HG03460 (cell line): ENCODE results near the gene ZRANB3.
"Not testable (repeated sequence)": the region's sequence is repeated elsewhere in the genome, so short reads cannot be mapped to it uniquely, and the experiment has no call there.

Experiments used
- ATAC-seq: cut with Tn5 transposase; IDR thresholded peaks from one replicate; pipeline ENCODE4 v1.9.1; 2021; ENCODE audit not compliant: unreplicated experiment

ZRANB3 gene

GRCh38 chr2:135348096-135348704, 182.8 kb downstream of the ZRANB3 start:
- not testable (repeated sequence) for ATAC-seq

GRCh38 chr2:135337071-135337470, 193.9 kb downstream of the ZRANB3 start:
- no peak for ATAC-seq

DNA sequence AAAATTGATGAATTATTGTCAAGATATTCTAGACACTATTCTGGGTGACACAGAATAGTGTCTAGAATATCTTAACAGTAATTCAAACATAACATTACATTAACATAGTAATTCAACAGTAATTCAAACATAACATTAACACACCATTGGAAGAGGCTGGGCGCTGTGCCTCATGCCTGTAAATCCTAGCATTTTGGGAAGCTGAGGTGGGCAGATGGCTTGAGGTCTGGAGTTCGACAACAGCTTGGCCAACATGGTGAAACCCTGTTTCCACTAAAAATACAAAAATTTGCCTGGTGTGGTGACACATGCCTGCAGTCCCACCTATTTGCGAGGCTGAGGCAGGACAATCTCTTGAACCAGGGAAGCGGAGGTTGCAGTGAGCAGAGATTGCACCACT, 195.8 kb downstream of the ZRANB3 start:
- no peak for ATAC-seq

DNA sequence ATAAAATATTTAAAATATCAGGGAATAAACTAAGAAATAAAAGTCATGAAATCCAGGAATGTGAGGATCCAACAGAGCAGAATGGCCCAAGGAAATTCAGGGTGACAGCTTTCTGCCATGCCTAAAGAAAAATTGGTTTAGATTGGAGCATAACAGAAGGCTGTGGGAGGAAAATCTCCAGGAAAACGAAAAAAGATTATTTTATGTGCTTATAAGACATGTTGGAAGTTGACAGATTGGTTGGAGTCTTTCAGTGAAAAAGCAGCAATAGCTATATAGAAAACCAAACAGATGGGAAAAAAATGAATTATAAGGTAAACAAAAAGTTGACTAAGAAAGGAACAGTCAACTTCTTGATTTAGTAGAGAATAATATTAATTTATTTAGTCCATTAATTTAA, 203.9 kb downstream of the ZRANB3 start:
- no peak for ATAC-seq

- no peak for ATAC-seq
Observed at GRCh38 chr2:135320465-135321355, 210.3 kb downstream of the ZRANB3 start.

DNA sequence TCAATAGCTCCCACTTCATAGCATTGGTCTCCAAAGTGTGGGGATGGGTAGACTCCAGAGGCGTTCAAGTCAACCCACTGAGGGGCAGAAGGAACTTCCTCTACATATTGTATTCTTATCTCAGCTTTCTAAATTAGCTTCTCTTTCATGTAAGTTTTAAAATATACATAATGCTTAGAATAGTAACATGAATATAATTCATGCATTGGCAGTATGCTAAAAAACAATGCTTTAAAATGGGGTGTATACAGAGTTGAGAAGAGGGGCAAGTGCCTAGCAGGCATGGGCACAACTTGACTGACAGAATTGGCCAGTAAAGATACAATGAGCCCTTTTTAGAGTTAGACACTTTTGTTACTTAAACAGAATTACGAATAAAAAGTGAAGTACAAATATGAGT, 212.2 kb downstream of the ZRANB3 start:
- ATAC-seq: no peak

DNA sequence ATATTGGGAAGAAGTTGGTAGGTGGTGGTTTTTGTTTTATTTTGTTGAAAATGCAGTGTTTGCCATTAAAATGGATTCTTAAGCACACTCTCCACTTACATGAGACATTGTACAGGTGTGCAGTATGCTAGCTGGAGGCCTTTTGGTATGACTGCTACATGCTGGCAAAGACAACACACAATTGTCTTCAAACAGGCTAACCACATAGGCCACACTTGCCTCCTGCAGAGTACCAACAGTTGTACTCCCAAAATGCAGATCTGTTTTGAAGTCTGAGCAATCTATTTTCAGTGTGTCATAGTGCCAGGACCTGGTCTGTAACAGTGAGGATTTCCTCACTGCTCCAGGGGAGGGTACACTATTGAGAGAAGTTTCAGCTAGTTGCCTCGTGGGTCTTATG, 213.6 kb downstream of the ZRANB3 start:
- ATAC-seq: no peak

- no peak for ATAC-seq
Observed at GRCh38 chr2:135311962-135312361, 219.1 kb downstream of the ZRANB3 start.

DNA sequence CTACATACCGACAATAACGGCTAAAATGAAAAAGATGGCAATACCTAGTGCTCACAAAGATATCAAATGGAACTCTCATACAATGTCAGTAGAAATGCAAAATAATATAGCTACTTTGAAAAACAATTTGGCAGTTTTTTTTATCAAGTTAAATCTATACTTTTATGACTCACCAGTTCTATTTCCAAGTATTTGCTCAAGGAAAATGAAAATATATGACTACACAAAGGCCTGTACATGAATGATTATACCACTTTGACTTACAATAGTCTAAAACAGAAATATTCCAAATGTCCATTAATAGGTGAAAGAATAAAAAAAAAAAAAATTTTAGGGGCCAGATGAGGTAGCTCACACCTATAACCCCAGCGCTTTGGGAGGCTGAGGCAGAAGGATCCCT, 219.8 kb downstream of the ZRANB3 start:
- ATAC-seq: no peak

- ATAC-seq: no peak
Observed at GRCh38 chr2:135304694-135305093, 226.3 kb downstream of the ZRANB3 start.

- no peak for ATAC-seq
Observed at GRCh38 chr2:135299658-135300244, 231.3 kb downstream of the ZRANB3 start.

GRCh38 chr2:135299165-135299564, 231.9 kb downstream of the ZRANB3 start:
- no peak for ATAC-seq

DNA sequence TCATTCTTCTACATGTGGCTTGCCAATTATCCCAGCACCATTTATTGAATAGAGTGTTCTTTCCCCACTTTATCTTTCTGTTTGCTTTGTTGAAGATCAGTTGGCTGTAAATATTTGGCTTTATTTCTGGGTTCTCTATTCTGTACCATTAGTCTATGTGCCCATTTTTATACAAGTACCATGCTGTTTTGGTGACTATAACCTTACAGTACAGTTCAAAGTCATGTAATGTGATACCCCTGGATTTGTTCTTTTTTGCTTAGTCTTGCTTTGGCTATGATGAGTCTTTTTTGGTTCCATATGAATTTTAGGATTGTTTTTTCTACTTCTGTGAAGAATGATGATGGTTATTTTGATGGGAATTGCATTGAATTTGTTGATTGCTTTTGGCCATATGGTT, 243.9 kb downstream of the ZRANB3 start:
- not testable (repeated sequence) for ATAC-seq

DNA sequence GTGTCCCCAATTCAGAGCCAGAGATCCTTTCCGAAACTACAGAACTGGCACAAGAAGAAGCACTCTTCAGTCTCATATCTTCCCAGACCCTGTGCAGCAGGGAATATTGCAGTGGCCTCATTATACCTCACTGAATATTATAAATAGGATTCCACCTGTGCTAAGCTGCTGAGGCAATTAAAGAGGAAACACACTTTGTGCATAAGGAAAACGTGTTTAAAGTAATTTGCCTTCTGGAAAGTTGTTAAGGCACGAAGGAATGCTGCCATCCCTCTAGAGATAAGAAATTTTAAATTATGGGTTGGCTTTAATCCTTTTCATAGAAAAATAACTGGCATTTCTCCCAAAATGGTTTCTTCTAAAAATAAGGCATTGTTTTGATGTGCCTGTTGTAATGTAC, 245.6 kb downstream of the ZRANB3 start:
- no peak for ATAC-seq

GRCh38 chr2:135281379-135281778, 249.6 kb downstream of the ZRANB3 start:
- ATAC-seq: no peak

DNA sequence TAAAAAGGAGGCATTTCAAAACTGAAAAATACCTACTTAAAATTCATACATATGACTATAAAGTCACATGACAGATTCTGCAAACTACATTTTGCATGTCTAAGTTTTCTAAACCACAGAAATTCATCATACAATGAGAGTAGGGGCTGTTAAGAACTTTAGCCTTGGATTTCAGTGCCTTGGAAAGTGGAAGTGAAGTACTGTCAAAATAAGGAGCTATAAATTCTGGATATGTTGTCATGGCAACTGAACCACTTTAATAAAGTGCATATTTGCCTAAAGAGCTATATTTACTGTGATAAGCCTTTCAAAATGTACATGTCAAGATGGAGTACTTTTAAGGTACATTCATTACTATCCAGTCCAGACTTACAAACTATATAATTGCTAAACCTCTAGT, 251.8 kb downstream of the ZRANB3 start:
- ATAC-seq: no peak

DNA sequence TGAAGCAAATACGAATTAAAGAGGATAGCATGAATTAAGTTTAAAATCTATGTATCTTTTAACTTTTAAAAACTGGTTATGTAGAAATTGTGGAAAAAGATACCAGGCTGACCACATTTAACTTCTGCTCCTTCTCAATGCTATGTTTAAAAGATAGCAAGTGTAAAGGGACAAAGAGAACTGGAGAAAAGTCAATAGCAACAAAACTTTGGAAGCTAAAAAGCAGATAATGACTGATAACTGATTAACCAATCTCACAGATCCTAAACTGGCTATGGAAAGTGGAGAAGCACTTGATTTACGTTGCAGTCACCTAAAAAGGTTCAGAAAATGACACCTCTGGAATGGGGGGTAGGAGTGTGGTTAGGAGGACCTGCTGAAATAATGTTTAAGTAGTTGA, 254.5 kb downstream of the ZRANB3 start:
- ATAC-seq: no peak

- no peak for ATAC-seq
Observed at GRCh38 chr2:135271006-135271405, 260.0 kb downstream of the ZRANB3 start.

- no peak for ATAC-seq
Observed at GRCh38 chr2:135265960-135266490, 265.0 kb downstream of the ZRANB3 start.

DNA sequence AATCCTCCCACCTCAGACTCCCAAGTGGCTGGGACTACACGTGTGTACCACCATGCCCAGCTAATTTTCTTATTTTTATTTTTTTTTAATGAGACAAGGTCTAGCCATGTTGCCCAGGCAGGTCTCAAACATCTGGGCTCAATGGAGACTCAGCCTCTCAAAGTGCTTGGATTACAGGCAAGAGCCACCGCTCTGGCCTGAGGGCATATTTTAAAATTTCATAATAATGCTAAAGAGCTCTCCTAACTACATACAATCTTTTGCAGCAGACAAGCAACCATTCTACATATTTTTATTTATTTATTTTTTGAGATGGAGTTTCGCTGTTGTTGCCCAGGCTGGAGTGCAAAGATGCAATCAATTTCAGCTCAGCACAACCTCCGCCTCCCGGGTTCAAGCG, 271.9 kb downstream of the ZRANB3 start:
- ATAC-seq: no peak

GRCh38 chr2:135258193-135258592, 272.8 kb downstream of the ZRANB3 start:
- no peak for ATAC-seq
